IPS-11a (cell line): Measurements from ENCODE around the gene FAM83E.

Source experiments
- H3K4me3 ChIP-seq: one replicate; pipeline ENCODE4 v1.5.1; 2013; ENCODE audit warnings: low read depth, low read length, control low read depth

The FAM83E gene

DNA sequence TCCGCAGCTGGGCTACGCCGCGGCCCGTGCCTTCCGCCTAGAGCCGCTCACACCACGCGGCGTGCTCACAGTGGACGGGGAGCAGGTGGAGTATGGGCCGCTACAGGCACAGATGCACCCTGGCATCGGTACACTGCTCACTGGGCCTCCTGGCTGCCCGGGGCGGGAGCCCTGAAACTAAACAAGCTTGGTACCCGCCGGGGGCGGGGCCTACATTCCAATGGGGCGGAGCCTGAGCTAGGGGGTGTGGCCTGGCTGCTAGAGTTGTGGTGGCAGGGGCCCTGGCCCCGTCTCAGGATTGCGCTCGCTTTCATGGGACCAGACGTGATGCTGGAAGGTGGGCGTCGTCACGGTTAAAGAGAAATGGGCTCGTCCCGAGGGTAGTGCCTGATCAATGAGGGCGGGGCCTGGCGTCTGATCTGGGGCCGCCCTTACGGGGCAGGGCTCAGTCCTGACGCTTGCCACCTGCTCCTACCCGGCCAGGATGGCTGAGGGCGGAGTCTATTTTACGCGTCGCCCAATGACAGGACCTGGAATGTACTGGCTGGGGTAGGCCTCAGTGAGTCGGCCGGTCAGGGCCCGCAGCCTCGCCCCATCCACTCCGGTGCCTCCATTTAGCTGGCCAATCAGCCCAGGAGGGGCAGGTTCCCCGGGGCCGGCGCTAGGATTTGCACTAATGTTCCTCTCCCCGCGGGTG is 14.9 kb upstream of the FAM83E start:
- H3K4me3 ChIP-seq, result no peak overlapping the region

DNA sequence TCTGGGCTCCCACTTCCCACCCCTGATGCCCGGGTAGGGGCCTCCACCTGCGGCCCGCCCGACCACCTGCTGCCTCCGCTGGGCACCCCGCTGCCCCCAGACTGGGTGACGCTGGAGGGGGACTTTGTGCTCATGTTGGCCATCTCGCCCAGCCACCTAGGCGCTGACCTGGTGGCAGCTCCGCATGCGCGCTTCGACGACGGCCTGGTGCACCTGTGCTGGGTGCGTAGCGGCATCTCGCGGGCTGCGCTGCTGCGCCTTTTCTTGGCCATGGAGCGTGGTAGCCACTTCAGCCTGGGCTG is 14.4 kb upstream of the FAM83E start:
- H3K4me3 ChIP-seq, result no peak overlapping the region

DNA sequence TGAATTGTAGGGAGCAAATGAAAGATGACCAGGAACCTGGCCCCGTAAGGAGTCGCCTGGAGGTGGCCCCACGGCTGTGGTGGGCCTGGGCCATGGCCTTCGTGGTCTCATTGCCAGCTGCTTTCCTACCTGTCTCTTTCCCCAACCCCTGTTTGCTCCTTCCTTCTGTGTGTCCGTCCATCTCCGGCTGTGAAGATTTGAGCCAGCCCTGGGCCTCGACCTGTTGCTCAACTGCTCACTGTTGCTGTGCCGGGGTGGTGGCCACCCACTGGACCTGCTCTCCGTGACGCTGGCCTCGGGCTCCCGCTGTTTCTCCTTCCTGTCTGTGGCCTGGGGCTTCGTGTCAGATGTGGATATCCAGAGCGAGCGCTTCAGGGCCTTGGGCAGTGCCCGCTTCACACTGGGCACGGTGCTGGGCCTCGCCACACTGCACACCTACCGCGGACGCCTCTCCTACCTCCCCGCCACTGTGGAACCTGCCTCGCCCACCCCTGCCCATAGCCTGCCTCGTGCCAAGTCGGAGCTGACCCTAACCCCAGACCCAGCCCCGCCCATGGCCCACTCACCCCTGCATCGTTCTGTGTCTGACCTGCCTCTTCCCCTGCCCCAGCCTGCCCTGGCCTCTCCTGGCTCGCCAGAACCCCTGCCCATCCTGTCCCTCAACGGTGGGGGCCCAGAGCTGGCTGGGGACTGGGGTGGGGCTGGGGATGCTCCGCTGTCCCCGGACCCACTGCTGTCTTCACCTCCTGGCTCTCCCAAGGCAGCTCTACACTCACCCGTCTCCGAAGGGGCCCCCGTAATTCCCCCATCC is 13.8 kb upstream of the FAM83E start:
- H3K4me3 ChIP-seq, result no peak overlapping the region

DNA sequence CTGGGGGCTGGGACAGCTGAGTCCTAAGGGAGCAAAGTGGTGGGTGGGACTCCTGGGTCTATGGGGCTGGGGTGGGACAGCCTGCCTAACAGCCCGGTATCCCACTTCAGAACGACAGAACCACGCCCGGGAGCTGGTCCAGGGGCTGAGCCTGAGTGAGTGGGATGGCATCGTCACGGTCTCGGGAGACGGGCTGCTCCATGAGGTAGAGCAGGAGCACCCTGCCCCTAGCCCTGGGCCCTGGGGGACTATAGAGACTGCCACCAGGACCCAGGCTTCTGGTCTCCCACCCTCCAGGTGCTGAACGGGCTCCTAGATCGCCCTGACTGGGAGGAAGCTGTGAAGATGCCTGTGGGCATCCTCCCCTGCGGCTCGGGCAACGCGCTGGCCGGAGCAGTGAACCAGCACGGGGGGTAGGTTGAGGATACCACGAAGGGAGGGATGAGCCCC is 13.0 kb upstream of the FAM83E start:
- no peak overlapping the region for H3K4me3 ChIP-seq

DNA sequence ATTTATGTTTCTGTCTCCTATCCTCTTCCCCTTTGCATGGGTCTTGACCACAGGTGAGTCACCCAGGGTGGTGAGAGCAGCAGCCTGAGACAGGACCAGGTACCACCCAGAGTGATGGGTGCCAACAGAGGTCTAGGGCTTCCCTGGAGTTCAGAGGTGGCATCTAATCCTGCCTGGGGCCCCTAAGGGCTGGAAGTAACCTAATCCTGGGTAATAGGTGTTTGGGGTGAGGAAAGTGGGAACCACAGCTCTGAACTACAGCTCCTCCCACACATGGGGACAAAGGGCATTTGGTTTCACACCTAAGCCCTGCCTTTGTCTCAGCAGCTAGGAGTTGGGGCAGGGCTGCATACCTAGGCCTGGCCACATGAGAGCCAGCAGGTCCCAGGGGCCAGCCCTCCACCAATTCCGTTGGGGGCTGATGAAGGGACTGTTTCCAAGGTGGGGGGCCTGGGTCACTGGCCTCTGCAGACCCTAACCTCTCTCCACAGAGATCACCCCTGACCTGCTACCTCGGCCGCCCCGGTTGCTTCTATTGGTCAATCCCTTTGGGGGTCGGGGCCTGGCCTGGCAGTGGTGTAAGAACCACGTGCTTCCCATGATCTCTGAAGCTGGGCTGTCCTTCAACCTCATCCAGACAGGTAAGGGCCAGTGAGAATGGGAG is 12.5 kb upstream of the FAM83E start:
- H3K4me3 ChIP-seq, result no peak overlapping the region

DNA sequence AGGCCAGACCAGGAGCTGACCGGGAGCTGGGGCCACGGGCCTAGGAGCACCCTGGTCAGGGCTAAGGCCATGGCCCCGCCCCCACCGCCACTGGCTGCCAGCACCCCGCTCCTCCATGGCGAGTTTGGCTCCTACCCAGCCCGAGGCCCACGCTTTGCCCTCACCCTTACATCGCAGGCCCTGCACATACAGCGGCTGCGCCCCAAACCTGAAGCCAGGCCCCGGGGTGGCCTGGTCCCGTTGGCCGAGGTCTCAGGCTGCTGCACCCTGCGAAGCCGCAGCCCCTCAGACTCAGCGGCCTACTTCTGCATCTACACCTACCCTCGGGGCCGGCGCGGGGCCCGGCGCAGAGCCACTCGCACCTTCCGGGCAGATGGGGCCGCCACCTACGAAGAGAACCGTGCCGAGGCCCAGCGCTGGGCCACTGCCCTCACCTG is 11.0 kb upstream of the FAM83E start:
- H3K4me3 ChIP-seq, result no peak overlapping the region

DNA sequence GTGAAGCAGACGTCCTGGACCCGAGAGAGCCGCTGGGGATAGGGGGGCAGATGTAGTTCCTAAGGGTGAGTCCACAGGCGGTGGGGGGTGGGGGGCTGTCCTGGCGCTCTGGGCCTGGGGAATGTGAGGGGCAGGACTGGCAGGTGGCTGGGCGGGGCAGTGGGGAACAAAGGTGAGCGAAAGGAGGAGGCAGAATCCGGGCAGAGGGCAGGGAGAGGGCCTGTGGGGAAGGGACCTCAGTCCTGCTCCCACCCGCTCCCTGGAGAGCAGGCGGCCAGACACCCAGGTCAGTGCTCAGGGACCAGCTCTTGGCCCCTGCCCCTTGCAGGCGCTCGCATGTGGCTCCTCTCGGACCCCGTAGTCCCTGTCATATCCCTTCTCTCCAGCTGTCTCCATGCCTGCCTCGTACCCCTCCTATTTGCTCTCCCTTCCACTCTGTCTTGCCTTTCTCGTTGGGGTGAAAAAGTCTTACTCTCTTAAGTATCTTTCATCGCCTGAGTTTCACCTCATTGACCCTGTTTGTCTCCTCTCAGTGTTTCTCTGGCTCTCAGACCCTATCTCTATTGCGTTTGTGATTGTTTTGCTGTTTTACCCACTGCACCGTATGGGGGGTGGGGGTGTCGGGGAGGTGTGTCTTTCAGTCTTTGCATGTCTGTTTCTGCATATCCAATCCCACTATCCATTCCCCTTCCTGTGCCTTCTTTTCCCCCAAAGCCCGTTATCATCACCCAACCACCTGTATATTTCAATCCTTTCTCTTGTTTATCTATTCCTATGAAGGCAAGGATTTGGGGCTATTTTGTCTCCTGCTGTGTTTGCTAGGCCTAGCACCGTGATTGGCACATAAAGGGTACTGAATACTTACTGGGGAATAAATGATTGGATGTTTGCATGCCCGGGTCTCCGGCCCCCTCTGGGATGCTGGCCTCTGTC is 10.2 kb upstream of the FAM83E start:
- H3K4me3 ChIP-seq, result peak overlapping the region; percentile 67

DNA sequence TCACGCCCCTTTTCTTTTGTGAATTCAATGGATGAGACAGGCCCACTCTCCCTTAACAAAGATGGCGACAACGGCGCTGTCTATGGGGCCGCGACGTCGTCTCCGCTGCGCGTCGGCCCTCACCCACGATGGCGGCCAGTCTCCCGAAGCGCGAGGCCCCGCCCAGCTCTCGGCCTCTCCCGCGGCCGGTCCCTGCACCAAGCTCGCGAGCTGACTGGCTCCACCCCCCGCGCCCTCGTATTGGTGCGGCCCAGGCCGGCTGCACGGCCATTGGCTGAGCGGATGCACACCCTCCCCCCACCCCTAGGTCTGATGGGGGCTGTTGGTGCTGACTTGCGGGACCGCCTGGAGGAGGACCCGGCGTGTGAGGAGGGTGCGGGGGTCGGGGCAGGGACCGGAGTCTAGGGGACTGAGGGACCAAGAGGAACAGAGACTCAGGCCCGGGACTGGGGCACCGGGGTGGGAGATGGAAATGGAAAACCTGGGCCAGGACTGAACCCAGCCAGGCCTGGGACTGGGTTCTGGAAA is 9.3 kb upstream of the FAM83E start:
- H3K4me3 ChIP-seq, result peak overlapping the region; percentile 67

DNA sequence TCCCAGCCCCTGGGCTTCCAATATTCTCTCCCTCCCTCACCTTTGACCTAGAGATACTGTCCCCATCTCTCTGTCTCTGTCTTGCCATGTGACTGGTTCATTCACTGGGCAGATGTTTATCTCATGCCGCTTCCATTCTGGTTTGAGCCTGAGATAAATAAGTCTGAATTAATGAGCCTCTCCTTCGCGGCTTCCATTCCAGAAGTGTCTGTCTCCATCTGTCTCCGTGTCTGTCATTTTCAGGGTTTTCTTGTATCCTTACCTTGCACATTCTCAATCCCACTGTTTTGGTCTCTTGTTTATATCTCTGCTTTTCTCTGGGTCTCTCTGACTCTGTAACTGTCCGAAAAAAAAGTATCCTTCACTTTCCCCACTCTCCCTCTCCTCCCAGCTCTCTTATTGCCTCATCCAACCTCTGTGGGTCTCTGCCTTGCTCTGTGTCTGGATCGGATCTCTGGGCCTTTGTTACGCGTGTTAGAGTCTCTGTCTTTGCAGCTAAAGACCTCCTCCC is 8.7 kb upstream of the FAM83E start:
- peak overlapping the region; percentile 37 for H3K4me3 ChIP-seq

DNA sequence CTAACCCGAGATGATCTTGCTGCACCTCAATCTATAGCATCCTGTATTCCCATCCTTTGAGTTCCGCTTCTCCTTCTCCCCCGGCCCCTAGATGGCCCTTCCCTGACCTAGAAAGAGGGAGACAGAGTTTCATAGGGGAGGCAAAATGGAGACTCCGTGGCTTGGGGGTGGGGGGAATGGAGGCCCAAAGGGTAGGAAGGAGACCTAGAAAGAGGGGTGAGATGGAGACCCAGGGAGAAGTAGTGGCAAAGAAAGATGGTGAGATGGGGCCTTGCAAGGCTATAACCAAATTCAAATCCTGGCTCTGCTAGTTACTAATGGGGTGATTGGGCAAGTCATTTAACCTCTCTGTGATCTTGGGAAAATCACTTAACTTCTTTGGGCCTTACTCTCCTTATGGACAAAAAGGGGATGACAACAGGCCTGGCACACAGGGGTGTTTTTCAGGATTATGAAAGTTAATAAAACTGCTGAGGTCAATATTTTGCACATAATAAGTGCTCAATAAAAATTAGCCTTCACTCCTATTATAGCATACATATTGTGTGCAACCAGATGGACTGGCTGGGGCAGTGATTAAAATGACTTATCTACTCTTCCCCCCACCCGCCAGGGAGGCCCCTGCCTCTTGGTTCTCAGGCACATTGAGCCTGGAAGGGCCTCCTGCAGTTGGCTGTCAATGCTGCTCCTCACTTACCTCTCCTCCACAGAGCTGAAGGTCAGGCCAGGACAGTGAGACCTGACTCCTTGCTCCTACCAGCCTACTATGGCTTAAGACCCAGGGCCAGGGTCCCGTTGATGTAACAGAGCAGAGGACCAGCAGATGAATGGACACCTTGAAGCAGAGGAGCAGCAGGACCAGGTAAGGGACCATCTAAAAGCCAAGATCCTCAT is 5.1 kb upstream of the FAM83E start:
- H3K4me3 ChIP-seq, result peak overlapping the region; percentile 70

DNA sequence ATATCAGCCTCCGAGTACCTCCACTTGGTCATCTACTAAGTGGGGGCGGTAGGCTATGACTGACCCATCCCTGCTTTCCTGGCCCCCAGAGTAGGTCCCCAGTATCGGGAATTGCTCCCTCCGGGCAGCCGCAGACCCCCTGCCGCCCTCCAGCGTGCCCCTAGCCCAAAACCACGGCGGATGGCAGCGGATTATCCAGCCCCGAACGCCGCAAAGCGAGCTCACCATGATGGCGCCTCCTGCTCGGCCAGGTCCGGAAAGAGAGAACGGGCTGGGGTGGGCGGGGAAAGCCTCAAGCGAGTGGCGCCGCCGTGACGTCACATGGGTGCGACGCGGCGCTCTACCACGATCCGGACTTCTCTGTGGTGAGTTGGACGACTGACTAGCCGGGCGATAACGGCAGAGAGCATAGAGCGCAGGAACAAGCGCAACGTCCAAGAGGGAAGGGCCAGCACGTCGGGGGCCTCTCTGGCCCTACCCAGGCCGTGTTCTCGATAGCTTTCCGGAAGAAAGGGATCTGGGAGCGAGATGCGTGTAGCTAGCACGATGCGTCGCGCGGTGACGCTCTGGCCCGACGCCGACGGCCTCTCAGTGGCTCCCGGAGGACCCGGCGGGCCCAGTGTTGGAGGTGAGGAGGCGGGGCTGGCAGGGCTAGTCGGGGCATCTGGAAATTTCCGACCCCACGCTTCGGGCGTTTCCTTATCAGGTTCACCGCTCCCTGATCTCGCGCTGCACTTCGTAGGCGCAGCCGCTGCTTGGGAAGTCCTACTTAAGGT is 4.2 kb upstream of the FAM83E start, which contains the start of the genes RPL18 and SPHK2:
Gene RPL18 (minus strand): TSS at position 263 of the 776 bp plus-strand sequence. CDS start 35 bp downstream, at position 228.
Gene SPHK2 (plus strand): TSS at position 591 of the 776 bp plus-strand sequence. CDS start 1,009 bp downstream, outside the sequence.
- peak within 1 kb of the TSS; percentile 98 for H3K4me3 ChIP-seq

DNA sequence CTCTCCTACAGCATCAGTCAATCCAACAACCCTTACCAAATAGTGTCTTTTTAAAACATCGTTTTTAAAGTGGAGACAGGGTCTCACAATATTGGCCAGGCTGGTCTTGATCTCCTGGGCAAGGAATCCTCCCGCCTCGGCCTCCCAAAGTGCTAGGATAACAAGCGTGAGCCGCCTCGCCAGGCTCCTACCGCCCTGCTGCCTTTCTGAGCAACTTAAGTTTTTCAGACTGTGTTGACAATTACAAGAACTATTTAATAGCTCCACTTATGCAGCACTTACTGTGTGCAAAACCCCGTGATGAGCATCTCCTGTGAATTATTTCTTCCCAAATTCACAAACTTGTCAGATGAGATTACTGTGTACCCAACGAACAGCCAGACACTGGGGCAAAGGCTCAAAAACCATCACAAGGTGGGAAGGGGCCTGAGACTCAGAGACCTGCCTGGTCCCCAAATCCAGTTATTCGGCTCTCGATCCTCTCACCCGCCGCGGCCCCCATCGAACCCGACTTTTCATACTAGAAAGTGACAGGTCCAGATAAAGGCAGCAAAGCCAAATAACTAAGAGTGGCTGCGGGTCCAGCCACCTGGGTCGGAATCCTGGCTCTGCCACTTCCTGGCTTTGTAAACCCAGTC is 3.5 kb upstream of the FAM83E start:
- peak overlapping the region; percentile 98 for H3K4me3 ChIP-seq

DNA sequence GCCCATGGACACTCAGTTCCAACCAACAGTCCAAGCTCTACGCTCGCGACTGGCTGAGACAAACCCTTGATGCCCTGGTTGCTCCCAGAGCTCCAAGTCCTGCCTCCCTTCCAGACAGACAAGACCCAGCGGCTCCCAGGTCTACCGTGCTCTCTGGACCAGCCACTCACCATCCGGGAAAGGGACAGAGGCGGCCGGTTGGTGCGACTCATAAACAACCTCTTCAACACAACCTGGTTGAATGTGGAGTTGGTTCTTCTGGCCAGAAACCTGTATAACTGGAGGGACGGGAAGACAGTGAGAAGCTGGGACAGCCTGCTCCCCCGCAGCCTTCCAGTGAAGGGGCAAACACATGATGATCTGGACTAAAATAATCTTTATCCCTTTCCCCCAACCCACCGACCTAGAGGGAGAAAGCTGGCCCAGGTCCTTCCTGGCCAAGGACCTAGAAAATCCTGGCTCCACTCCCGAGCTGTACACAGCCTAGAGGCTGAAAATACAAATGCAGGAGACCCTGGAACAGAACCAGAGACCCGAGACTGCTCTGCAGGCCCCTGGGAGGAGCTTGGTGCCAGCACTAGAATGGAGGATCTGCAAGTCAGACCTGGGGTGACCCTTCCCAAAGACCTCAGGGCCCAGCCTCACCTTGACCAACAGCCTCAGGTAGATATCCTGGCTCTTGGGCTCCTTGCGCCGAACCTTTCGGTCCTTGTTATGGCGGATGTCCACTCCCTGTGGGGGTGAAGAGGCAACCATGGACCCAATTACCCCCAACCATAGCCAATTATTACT is 2.5 kb upstream of the FAM83E start:
- peak overlapping the region; percentile 98 for H3K4me3 ChIP-seq

DNA sequence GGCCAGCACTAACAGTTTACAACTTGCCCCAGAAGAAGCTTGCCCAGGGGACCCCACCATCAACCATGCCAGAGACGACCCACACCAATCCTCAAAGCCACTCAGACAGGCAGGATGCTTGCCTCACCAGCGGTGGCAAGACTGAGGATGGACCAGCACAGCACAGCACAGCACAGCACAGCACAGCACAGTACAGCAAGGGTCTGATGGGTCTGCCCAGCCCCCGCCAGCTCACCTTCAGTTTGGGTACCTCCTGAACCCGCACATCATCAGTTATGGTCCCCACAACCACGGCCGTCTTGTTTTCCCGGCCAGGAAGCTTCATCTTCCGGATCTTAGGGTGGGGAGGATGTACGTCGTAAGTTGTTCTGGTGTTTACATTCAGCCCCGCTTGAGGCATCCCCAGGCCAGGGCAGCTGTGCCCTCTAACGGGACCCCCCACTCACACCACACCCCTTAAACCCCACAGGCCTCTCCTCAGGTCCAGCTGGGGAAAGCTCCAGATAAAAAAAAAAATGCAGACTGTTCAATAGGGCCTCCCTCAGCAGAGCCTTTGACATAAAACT is 1.7 kb upstream of the FAM83E start:
- H3K4me3 ChIP-seq, result no peak overlapping the region

DNA sequence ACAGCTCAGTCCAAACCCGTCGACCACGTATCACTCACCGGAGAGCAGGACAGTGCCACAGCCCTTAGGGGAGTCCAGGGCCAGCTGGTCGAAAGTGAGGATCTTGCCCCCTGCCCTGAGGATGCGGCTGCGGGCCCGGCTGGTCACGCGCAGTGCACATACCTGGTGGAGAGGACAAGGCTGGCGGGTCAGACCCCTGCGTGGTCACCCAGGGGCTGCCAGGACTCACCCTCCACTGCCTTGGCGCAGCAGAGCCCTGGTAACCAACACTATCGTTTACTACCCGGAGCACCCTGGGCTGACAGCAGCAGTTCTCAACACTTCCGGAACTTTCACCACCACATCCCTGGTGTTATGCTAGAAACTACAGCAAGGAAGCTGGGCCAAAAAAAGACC is 1.2 kb upstream of the FAM83E start:
- H3K4me3 ChIP-seq, result no peak overlapping the region

DNA sequence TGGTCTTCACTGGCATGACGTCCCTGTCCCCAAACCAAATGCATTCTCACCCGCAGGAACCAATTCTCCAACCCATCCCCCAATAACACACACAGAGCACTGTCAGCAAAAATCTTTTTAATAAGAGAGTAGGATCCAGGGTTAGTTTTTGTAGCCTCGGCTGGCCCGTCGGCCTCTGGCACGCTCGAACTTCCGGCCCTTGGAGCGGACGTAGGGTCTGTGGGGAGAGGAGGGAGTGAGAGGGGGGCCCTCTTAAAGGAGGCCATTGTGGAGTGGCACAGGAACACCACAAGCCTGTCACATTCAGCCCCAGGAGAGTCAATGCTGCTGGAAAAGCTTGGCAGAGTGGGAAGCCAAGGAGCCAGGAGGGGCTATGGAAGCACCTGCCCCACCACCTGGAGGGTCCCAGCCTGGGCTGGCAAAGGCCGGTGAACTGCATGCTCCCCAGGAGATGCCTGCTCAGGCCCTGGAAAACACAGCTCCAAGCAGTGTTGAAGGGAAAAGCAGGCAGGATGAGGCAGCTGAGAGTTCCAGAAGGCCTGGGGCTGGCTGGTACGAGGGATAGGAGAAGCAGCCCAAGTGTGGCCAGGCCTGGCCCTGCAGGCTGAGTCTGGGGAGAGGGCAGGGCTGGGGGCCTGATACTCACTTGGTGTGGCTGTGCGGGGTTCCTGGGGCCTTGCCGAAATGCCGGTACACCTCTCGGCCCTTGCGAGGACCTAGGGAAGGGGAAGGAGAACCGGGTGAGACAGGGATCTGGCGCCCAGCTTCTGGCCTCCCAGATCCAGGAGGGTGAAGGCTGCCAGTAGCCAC is 560 bp upstream of the FAM83E start:
- no peak overlapping the region for H3K4me3 ChIP-seq
